GM19043 (cell line): ENCODE measurements around the gene DOLK.

Source experiments
- ATAC-seq: cut with Tn5 transposase; IDR thresholded peaks from one replicate; pipeline ENCODE4 v1.9.1; 2021; ENCODE audit warnings: low read depth; ENCODE audit not compliant: unreplicated experiment

Gene DOLK

GRCh38 chr9:128936171-128936865, 11.1 kb downstream of the DOLK start:
- no peak for ATAC-seq

- ATAC-seq: no peak
Measured at GRCh38 chr9:128933731-128934130, 13.7 kb downstream of the DOLK start.

GRCh38 chr9:128929560-128929959, 17.8 kb downstream of the DOLK start:
- ATAC-seq: no peak

GRCh38 chr9:128928624-128929023, 18.8 kb downstream of the DOLK start:
- no peak for ATAC-seq

GRCh38 chr9:128927731-128928411, 19.5 kb downstream of the DOLK start:
- ATAC-seq: no peak

- no peak for ATAC-seq
Measured at GRCh38 chr9:128923493-128923883, 23.9 kb downstream of the DOLK start.

- ATAC-seq: no peak
Measured at GRCh38 chr9:128921881-128922763, 25.3 kb downstream of the DOLK start.

GRCh38 chr9:128920381-128921058, 26.9 kb downstream of the DOLK start, which contains the start of gene PHYHD1:
TSS of gene PHYHD1 (plus strand) at chr9:128920982. CDS start at chr9:128922324, 1,342 bp downstream.
- no peak for ATAC-seq

- no peak for ATAC-seq
Measured at GRCh38 chr9:128919402-128920089, 27.9 kb downstream of the DOLK start.

GRCh38 chr9:128918921-128919320, 28.5 kb downstream of the DOLK start:
- ATAC-seq: no peak

- ATAC-seq: no peak
Measured at GRCh38 chr9:128917151-128917849, 30.1 kb downstream of the DOLK start.

- no peak for ATAC-seq
Measured at GRCh38 chr9:128916745-128917144, 30.7 kb downstream of the DOLK start.

- ATAC-seq: no peak
Measured at GRCh38 chr9:128916204-128916603, 31.2 kb downstream of the DOLK start.

- ATAC-seq: no peak
Measured at GRCh38 chr9:128913995-128914772, 33.2 kb downstream of the DOLK start.

GRCh38 chr9:128913048-128913900, 34.1 kb downstream of the DOLK start:
- no peak for ATAC-seq

- ATAC-seq: no peak
Measured at GRCh38 chr9:128912270-128912853, 35.0 kb downstream of the DOLK start.

- ATAC-seq: no peak
Measured at GRCh38 chr9:128911529-128912035, 35.8 kb downstream of the DOLK start.
